Measurements from ENCODE around the gene ZNF316.

The ZNF316 gene

GRCh38 chr7:6636741-6637543, at the start of gene ZNF316:
TSS of gene ZNF316 (plus strand) at chr7:6637318. CDS start at chr7:6642410, 5,092 bp downstream.
- Histone ChIP-seq H3K4me1 (ENCODE audit: control insufficient read depth, insufficient read depth, low read length, unreplicated experiment) (peaks cover 8% of the 10 kb centered on the region), H3K27me3 (ENCODE audit: insufficient read depth, low read length) (no peaks in the 10 kb centered on the region), H3K36me3 (ENCODE audit: insufficient read depth, low read length) (peaks cover 3% of the 10 kb centered on the region; the same call in 1 of the 2 replicates), H3K27ac (ENCODE audit: low read depth, low read length) (no peak within 1 kb of the TSS), H2AFZ (ENCODE audit: low read length, unreplicated experiment) (peak within 1 kb of the TSS; percentile 96), H3K4me3 (ENCODE audit: low read depth, low read length) (peak within 1 kb of the TSS; percentile 96), H3K79me2 (ENCODE audit: control insufficient read depth, insufficient read depth, low read length, unreplicated experiment) (peaks cover 29% of the 10 kb centered on the region)

GRCh38 chr7:6588566-6588965, 48.6 kb upstream of the ZNF316 start:
- peaks cover 12% of the 10 kb centered on the region for H3K36me3 ChIP-seq (ENCODE audit: insufficient read depth, low read length)
- H3K79me2 ChIP-seq (ENCODE audit: control insufficient read depth, insufficient read depth, low read length, unreplicated experiment) = peaks cover 3% of the 10 kb centered on the region
- no peak overlapping the region for H3K27ac ChIP-seq (ENCODE audit: low read depth, low read length)
- no peaks in the 10 kb centered on the region for H3K27me3 ChIP-seq (ENCODE audit: insufficient read depth, low read length)
- no peak overlapping the region for H3K4me3 ChIP-seq (ENCODE audit: low read depth, low read length)
- peaks cover 4% of the 10 kb centered on the region for H3K4me1 ChIP-seq (ENCODE audit: control insufficient read depth, insufficient read depth, low read length, unreplicated experiment)
- no peak overlapping the region for H2AFZ ChIP-seq (ENCODE audit: low read length, unreplicated experiment)

GRCh38 chr7:6589151-6589828, 47.8 kb upstream of the ZNF316 start:
- Histone ChIP-seq H3K4me1 (ENCODE audit: control insufficient read depth, insufficient read depth, low read length, unreplicated experiment) (peaks cover 4% of the 10 kb centered on the region), H3K4me3 (ENCODE audit: low read depth, low read length) (peak overlapping the region; percentile 96; the same call in 1 of the 2 replicates), H2AFZ (ENCODE audit: low read length, unreplicated experiment) (no peak overlapping the region), H3K79me2 (ENCODE audit: control insufficient read depth, insufficient read depth, low read length, unreplicated experiment) (peaks cover 3% of the 10 kb centered on the region), H3K36me3 (ENCODE audit: insufficient read depth, low read length) (peaks cover 12% of the 10 kb centered on the region), H3K27ac (ENCODE audit: low read depth, low read length) (no peak overlapping the region), H3K27me3 (ENCODE audit: insufficient read depth, low read length) (no peaks in the 10 kb centered on the region)

- peaks cover 4% of the 10 kb centered on the region for H3K4me1 ChIP-seq (ENCODE audit: control insufficient read depth, insufficient read depth, low read length, unreplicated experiment)
- H3K4me3 ChIP-seq (ENCODE audit: low read depth, low read length) = peak within 1 kb of the TSS; percentile 96
- peaks cover 3% of the 10 kb centered on the region for H3K79me2 ChIP-seq (ENCODE audit: control insufficient read depth, insufficient read depth, low read length, unreplicated experiment)
- H2AFZ ChIP-seq (ENCODE audit: low read length, unreplicated experiment) = peak within 1 kb of the TSS; percentile 96
- H3K36me3 ChIP-seq (ENCODE audit: insufficient read depth, low read length) = peaks cover 9% of the 10 kb centered on the region
- H3K27ac ChIP-seq (ENCODE audit: low read depth, low read length) = peak within 1 kb of the TSS; percentile 13; the same call in 1 of the 2 replicates
- H3K27me3 ChIP-seq (ENCODE audit: insufficient read depth, low read length) = no peaks in the 10 kb centered on the region
Observed at GRCh38 chr7:6589829-6590644, 47.1 kb upstream of the ZNF316 start, which contains the start of gene INTS15. TSS of gene INTS15 (plus strand) at chr7:6590021. CDS start at chr7:6590284, 263 bp downstream.

GRCh38 chr7:6590645-6591110, 46.4 kb upstream of the ZNF316 start:
- Histone ChIP-seq H3K27ac (ENCODE audit: low read depth, low read length) (no peak overlapping the region), H3K79me2 (ENCODE audit: control insufficient read depth, insufficient read depth, low read length, unreplicated experiment) (peaks cover 3% of the 10 kb centered on the region), H3K4me1 (ENCODE audit: control insufficient read depth, insufficient read depth, low read length, unreplicated experiment) (peaks cover 4% of the 10 kb centered on the region), H3K36me3 (ENCODE audit: insufficient read depth, low read length) (peaks cover 6% of the 10 kb centered on the region), H2AFZ (ENCODE audit: low read length, unreplicated experiment) (peak overlapping the region; percentile 96), H3K27me3 (ENCODE audit: insufficient read depth, low read length) (no peaks in the 10 kb centered on the region), H3K4me3 (ENCODE audit: low read depth, low read length) (peak overlapping the region; percentile 96)

GRCh38 chr7:6600093-6600492, 37.0 kb upstream of the ZNF316 start:
- H3K4me3 ChIP-seq (ENCODE audit: low read depth, low read length) = no peak overlapping the region
- no peaks in the 10 kb centered on the region for H3K4me1 ChIP-seq (ENCODE audit: control insufficient read depth, insufficient read depth, low read length, unreplicated experiment)
- H3K27ac ChIP-seq (ENCODE audit: low read depth, low read length) = no peak overlapping the region
- H3K27me3 ChIP-seq (ENCODE audit: insufficient read depth, low read length) = no peaks in the 10 kb centered on the region
- H3K36me3 ChIP-seq (ENCODE audit: insufficient read depth, low read length) = peaks cover 4% of the 10 kb centered on the region; the same call in 1 of the 2 replicates
- no peaks in the 10 kb centered on the region for H3K79me2 ChIP-seq (ENCODE audit: control insufficient read depth, insufficient read depth, low read length, unreplicated experiment)
- no peak overlapping the region for H2AFZ ChIP-seq (ENCODE audit: low read length, unreplicated experiment)

GRCh38 chr7:6604458-6604857, 32.7 kb upstream of the ZNF316 start:
- Histone ChIP-seq H3K4me1 (ENCODE audit: control insufficient read depth, insufficient read depth, low read length, unreplicated experiment) (no peaks in the 10 kb centered on the region), H2AFZ (ENCODE audit: low read length, unreplicated experiment) (no peak overlapping the region), H3K27me3 (ENCODE audit: insufficient read depth, low read length) (no peaks in the 10 kb centered on the region), H3K27ac (ENCODE audit: low read depth, low read length) (no peak overlapping the region), H3K79me2 (ENCODE audit: control insufficient read depth, insufficient read depth, low read length, unreplicated experiment) (no peaks in the 10 kb centered on the region), H3K4me3 (ENCODE audit: low read depth, low read length) (no peak overlapping the region), H3K36me3 (ENCODE audit: insufficient read depth, low read length) (peaks cover 4% of the 10 kb centered on the region; the same call in 1 of the 2 replicates)

- H3K27ac ChIP-seq (ENCODE audit: low read depth, low read length) = no peak overlapping the region
- H3K79me2 ChIP-seq (ENCODE audit: control insufficient read depth, insufficient read depth, low read length, unreplicated experiment) = no peaks in the 10 kb centered on the region
- no peak overlapping the region for H2AFZ ChIP-seq (ENCODE audit: low read length, unreplicated experiment)
- H3K36me3 ChIP-seq (ENCODE audit: insufficient read depth, low read length) = peaks cover 4% of the 10 kb centered on the region; the same call in 1 of the 2 replicates
- H3K4me3 ChIP-seq (ENCODE audit: low read depth, low read length) = no peak overlapping the region
- no peaks in the 10 kb centered on the region for H3K27me3 ChIP-seq (ENCODE audit: insufficient read depth, low read length)
- H3K4me1 ChIP-seq (ENCODE audit: control insufficient read depth, insufficient read depth, low read length, unreplicated experiment) = no peaks in the 10 kb centered on the region
Observed at GRCh38 chr7:6606866-6607583, 30.1 kb upstream of the ZNF316 start.

GRCh38 chr7:6607651-6608051, 29.5 kb upstream of the ZNF316 start:
- H3K36me3 ChIP-seq (ENCODE audit: insufficient read depth, low read length) = peaks cover under 1% of the 10 kb centered on the region; the same call in 1 of the 2 replicates
- no peaks in the 10 kb centered on the region for H3K4me1 ChIP-seq (ENCODE audit: control insufficient read depth, insufficient read depth, low read length, unreplicated experiment)
- no peak overlapping the region for H3K4me3 ChIP-seq (ENCODE audit: low read depth, low read length)
- H3K27ac ChIP-seq (ENCODE audit: low read depth, low read length) = no peak overlapping the region
- H3K79me2 ChIP-seq (ENCODE audit: control insufficient read depth, insufficient read depth, low read length, unreplicated experiment) = no peaks in the 10 kb centered on the region
- 0 out of 2 replicates have a peak, but pooled peaks cover 2% of the 10 kb centered on the region for H3K27me3 ChIP-seq (ENCODE audit: insufficient read depth, low read length)
- no peak overlapping the region for H2AFZ ChIP-seq (ENCODE audit: low read length, unreplicated experiment)
